Measurements from ENCODE around the gene CHRNE. TPM values are rescaled to one million over a fixed set of nuclear protein-coding genes. Genes with fewer than 3 reads are reported as not detected.

CHRNE gene
- polyA plus RNA-seq, 1 donor (not counting 4 experiments of a cell fraction or from before 2014, with no cell fraction given) = 0.04 TPM

GRCh38 chr17:4891411-4892410, 11.2 kb downstream of the CHRNE start:
- peaks cover 59 to 61% of the 10 kb centered on the region in 2 experiments for H3K36me3 ChIP-seq (ENCODE audit: control insufficient read depth in 2 of 2, extremely low read depth in 1 of 2, insufficient read depth in 2 of 2, low read length in 2 of 2)
- H3K9me1 ChIP-seq (ENCODE audit: control insufficient read depth, extremely low read depth, insufficient read depth, low read length) = no peaks in the 10 kb centered on the region
- no peaks in the 10 kb centered on the region for H3K27me3 ChIP-seq (ENCODE audit: control insufficient read depth, extremely low read depth, insufficient read depth, low read length)
- no peaks in the 10 kb centered on the region for H3K79me2 ChIP-seq (ENCODE audit: control insufficient read depth, insufficient read depth, low read length)
- no peak overlapping the region for H3K4me2 ChIP-seq (ENCODE audit: control insufficient read depth, extremely low read depth, insufficient read depth, low read depth, low read length)
- FAIRE-seq (no peak), DNase-seq (ENCODE audit: low read depth, low spot score) (no peak)
- dilution Hi-C loops (cut with MboI; ENCODE audit: extremely low pct_ligation_motif_present, low sequenced_read_pairs) = no loop called here
- H4K20me1 ChIP-seq (ENCODE audit: control insufficient read depth, extremely low read depth, insufficient read depth, low read length) = peaks cover 3% of the 10 kb centered on the region
- no peak overlapping the region for H3K4me3 ChIP-seq (ENCODE audit: control insufficient read depth in 2 of 3, extremely low read depth in 1 of 3, insufficient read depth in 2 of 3, low read depth in 1 of 3, low read length in 3 of 3)
- H3K9me3 ChIP-seq (ENCODE audit: control insufficient read depth, low read depth, low read length) = no peaks in the 10 kb centered on the region
- H3K27ac ChIP-seq (ENCODE audit: control insufficient read depth, insufficient read depth, low read length) = no peak overlapping the region
- no peak overlapping the region for H2AFZ ChIP-seq (ENCODE audit: control insufficient read depth, low read length)
- no peaks in the 10 kb centered on the region for H3K4me1 ChIP-seq (ENCODE audit: control insufficient read depth, extremely low read depth, insufficient read depth, low read length)
- no peak overlapping the region for H3K9ac ChIP-seq (ENCODE audit: control insufficient read depth, extremely low read depth, insufficient read depth, low read length)
- TF ChIP-seq CTCF (optimal IDR thresholded peaks at IDR 0.05 in 1 of 3, IDR thresholded peaks at IDR 0.05 in 1 of 3, conservative IDR thresholded peaks at IDR 0.05 in 1 of 3; ENCODE audit: extremely low read depth in 1 of 3, insufficient read depth in 2 of 3, low read length in 3 of 3) (no peak), EZH2 (IDR thresholded peaks at IDR 0.05; ENCODE audit: low read length) (no peak)

GRCh38 chr17:4887581-4887980, 15.3 kb downstream of the CHRNE start:
- H3K9me3 ChIP-seq (ENCODE audit: control insufficient read depth, low read depth, low read length) = no peaks in the 10 kb centered on the region
- H3K9ac ChIP-seq (ENCODE audit: control insufficient read depth, extremely low read depth, insufficient read depth, low read length) = no peak overlapping the region
- H3K27ac ChIP-seq (ENCODE audit: control insufficient read depth, insufficient read depth, low read length) = no peak overlapping the region
- FAIRE-seq = no peak
- H2AFZ ChIP-seq (ENCODE audit: control insufficient read depth, low read length) = no peak overlapping the region
- H3K36me3 ChIP-seq (ENCODE audit: control insufficient read depth in 2 of 2, extremely low read depth in 1 of 2, insufficient read depth in 2 of 2, low read length in 2 of 2) = peaks cover 59 to 60% of the 10 kb centered on the region in 2 experiments
- dilution Hi-C loops (cut with MboI; ENCODE audit: extremely low pct_ligation_motif_present, low sequenced_read_pairs) = no loop called here
- no peaks in the 10 kb centered on the region for H3K27me3 ChIP-seq (ENCODE audit: control insufficient read depth, extremely low read depth, insufficient read depth, low read length)
- DNase-seq (ENCODE audit: low read depth, low spot score) = no peak
- no peaks in the 10 kb centered on the region for H3K4me1 ChIP-seq (ENCODE audit: control insufficient read depth, extremely low read depth, insufficient read depth, low read length)
- TF ChIP-seq CTCF (optimal IDR thresholded peaks at IDR 0.05 in 1 of 3, IDR thresholded peaks at IDR 0.05 in 1 of 3, conservative IDR thresholded peaks at IDR 0.05 in 1 of 3; ENCODE audit: extremely low read depth in 1 of 3, insufficient read depth in 2 of 3, low read length in 3 of 3) = no peak
- TF ChIP-seq EZH2 (IDR thresholded peaks at IDR 0.05; ENCODE audit: low read length) = no peak
- no peaks in the 10 kb centered on the region for H4K20me1 ChIP-seq (ENCODE audit: control insufficient read depth, extremely low read depth, insufficient read depth, low read length)
- H3K4me3 ChIP-seq (ENCODE audit: control insufficient read depth in 2 of 3, extremely low read depth in 1 of 3, insufficient read depth in 2 of 3, low read depth in 1 of 3, low read length in 3 of 3) = no peak overlapping the region
- peaks cover 17% of the 10 kb centered on the region for H3K79me2 ChIP-seq (ENCODE audit: control insufficient read depth, insufficient read depth, low read length)
- H3K9me1 ChIP-seq (ENCODE audit: control insufficient read depth, extremely low read depth, insufficient read depth, low read length) = no peaks in the 10 kb centered on the region
- no peak overlapping the region for H3K4me2 ChIP-seq (ENCODE audit: control insufficient read depth, extremely low read depth, insufficient read depth, low read depth, low read length)

All from keratinocyte (primary cell).